RKO (cell line): ENCODE results near the gene CRELD1.
"Not testable (repeated sequence)": the region's sequence is repeated elsewhere in the genome, so short reads cannot be mapped to it uniquely, and the experiment has no call there.

Source experiments
- DNase-seq: peaks from one replicate; pipeline ENCODE4 v3.0.0-alpha.2; 2016; ENCODE audit warnings: low spot score

CRELD1 gene

DNA sequence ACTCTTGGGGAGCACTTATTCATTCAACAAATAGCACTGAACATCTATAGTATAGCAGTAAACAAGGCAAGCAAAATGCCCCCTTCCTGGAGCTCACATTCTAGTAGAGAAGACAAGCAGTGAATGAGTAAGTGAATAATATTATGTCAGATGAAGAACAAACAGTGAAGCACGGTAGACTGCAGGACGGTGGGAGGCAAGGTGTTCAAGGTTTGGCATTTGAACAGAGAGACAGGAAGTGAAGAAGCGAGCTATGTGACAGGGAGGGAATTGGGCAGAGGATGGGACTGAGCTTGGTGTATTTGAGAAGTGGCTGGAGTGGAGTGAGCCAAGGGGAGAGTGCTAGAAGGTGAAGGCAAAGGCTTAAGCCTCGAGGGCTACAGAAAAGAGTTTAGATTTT is 1.4 kb downstream of the CRELD1 start:
- no peak for DNase-seq

DNA sequence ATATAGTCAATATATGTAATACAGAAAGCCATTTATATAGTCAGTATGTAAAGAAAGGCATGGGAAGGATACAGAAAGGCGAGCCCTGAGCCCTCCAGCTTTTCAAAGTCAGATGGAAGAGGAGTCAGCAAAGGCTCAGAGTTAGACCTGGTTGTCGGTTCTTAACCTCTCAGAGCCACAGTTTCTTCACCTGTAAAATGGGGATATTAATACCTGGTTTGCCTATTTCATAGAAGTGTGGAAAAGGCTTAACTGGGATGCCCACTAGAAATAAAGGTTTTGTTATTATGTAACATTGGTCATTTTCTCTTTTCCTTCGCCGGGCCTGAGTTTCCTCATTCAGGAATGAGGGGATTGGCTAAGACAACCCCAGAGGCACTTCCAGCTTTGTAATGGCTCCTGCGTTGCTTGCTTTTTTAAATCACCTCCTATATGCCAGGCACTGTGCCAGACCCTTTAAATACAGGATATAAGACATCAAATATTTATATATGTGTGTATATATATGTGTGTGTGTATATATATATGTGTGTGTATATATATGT is 2.4 kb downstream of the CRELD1 start:
- no peak for DNase-seq

DNA sequence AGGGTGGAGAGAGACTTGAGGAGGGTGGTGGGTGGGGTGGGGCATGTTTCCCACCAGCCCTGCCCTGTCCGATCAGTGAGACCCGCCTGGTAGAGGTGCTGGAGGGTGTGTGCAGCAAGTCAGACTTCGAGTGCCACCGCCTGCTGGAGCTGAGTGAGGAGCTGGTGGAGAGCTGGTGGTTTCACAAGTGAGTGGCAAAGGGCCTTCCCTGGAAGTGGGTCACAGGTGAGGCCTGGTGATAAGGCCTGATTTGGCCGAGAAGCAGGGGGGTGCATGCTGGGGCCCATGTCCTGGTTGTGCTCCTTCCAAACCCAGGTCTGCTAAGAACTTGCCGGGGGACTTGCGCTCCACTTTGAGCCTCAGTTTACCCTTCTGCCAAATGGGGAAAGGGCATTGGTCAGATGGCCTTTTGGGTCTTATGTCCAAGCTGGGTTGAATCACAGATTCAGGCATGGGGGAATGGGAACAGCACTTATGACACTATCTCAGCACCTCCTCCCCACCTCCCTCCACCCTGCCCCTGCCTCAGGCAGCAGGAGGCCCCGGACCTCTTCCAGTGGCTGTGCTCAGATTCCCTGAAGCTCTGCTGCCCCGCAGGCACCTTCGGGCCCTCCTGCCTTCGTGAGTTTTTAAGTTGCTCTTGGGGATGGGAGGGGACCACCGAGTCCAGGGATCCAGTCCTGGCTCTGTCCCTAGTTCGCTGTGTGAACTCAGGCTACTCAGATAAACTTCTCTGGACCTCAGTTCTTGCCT is 4.0 kb downstream of the CRELD1 start:
- DNase-seq: no peak

DNA sequence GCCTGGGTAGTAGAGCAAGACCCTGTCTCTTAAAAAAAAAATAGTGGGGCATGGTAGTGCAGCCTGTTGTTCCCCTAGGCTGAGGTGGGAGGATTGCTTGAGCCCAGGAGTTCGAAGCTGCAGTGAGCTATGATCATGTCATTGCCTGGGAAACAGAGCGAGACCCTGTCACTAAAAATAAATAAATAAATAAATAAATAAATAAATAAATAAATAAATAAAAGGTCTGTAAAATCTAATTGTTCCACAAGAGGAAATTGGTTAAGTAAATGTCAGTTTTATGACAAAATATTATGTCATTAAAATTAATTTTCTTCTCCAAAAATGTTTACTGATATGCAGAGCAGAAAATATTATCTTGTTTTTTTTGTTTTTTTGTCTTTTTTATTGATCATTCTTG is 5.3 kb downstream of the CRELD1 start:
- no peak for DNase-seq

DNA sequence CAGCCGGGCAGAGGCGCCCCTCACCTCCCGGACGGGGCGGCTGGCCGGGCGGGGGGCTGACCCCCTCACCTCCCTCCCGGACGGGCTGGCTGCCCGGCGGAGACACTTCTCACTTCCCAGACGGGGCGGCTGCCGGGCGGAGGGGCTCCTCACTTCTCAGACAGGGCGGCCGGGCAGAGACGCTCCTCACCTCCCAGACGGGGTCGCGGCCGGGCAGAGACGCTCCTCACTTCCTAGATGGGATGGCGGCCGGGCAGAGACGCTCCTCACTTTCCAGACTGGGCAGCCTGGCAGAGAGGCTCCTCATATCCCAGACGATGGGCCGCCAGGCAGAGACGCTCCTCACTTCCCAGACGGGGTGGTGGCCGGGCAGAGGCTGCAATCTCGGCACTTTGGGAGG is 6.3 kb downstream of the CRELD1 start:
- DNase-seq: not testable (repeated sequence)

DNA sequence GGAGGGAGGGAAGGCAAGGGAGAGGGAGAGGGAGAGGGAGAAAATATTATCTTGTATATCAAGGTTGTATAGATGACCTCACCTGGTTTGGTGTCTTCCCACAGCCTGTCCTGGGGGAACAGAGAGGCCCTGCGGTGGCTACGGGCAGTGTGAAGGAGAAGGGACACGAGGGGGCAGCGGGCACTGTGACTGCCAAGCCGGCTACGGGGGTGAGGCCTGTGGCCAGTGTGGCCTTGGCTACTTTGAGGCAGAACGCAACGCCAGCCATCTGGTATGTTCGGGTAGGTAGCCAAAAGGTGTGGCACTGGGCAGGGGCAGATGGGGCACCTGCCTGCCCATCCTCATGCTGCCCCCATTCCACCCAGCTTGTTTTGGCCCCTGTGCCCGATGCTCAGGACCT is 7.1 kb downstream of the CRELD1 start:
- DNase-seq: no peak

DNA sequence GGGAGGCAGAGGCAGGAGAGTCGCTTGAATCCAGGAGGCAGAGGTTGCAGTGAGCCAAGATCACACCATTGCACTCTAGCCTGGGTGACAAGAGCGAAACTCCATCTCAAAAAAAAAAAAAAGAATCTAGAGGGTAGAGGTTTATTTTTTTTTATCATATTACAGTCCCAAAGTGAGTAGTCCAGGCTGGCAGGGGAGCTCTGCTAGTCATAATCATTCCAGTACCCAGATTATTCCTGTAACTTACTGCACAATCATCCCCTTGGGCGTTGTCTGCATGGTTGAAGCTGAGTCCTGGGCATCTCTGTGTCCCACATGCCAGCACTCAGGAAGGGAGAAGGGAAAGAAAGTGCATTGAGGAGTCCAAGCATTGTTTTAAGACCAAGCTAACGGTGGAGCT is 8.5 kb downstream of the CRELD1 start:
- DNase-seq: no peak

DNA sequence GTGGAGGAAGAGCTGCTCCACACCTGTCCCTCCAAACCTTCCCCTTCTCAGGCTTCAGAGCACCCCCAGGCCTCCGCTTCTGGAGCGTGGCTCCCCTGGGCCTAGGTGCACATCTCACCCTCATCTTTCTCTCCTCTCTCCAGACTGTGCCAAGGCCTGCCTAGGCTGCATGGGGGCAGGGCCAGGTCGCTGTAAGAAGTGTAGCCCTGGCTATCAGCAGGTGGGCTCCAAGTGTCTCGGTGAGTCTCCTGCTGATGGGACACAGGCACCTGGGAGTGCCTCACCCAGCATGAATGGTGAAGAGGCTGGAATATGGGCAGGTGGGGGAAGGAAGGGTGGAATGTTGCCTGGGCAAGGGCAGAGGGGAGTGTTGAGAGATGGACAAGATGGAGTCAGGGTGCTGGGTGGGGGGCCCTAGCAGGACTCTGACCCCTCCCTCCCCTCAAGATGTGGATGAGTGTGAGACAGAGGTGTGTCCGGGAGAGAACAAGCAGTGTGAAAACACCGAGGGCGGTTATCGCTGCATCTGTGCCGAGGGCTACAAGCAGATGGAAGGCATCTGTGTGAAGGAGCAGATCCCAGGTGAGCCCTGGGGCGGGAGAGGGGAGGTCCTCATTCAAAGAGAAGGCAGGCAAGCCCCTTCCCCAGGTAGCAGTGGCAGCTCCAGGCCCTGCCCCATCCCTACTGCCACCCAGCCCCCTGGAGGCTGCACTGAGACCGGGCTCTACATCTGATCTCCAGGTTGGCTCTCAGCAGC is 9.5 kb downstream of the CRELD1 start:
- no peak for DNase-seq

DNA sequence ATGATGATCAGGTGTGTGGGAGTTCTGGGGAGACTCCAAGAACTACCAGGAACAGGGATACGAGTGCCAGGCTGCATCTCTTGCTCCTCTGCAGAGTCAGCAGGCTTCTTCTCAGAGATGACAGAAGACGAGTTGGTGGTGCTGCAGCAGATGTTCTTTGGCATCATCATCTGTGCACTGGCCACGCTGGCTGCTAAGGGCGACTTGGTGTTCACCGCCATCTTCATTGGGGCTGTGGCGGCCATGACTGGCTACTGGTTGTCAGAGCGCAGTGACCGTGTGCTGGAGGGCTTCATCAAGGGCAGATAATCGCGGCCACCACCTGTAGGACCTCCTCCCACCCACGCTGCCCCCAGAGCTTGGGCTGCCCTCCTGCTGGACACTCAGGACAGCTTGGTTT is 10.6 kb downstream of the CRELD1 start:
- no peak for DNase-seq

DNA sequence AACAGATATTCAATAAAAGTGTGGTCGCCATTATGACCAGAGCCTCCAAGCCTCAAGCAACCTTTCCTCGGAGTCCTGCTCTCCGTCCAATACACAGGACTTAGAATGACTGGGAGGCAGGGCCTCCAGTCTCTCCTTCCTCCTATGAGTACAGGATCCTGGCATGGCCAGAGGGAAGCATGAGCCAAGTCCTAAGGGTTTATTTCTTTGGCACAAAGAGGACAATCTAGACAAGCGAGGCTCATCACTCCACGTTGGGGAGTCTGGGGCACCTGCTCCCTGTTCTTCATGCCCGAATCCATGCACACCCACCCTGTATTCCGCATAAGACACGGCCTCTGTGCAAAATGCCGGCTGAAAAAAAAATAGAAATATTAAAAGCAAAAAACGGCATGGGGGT is 11.7 kb downstream of the CRELD1 start:
- DNase-seq: no peak

DNA sequence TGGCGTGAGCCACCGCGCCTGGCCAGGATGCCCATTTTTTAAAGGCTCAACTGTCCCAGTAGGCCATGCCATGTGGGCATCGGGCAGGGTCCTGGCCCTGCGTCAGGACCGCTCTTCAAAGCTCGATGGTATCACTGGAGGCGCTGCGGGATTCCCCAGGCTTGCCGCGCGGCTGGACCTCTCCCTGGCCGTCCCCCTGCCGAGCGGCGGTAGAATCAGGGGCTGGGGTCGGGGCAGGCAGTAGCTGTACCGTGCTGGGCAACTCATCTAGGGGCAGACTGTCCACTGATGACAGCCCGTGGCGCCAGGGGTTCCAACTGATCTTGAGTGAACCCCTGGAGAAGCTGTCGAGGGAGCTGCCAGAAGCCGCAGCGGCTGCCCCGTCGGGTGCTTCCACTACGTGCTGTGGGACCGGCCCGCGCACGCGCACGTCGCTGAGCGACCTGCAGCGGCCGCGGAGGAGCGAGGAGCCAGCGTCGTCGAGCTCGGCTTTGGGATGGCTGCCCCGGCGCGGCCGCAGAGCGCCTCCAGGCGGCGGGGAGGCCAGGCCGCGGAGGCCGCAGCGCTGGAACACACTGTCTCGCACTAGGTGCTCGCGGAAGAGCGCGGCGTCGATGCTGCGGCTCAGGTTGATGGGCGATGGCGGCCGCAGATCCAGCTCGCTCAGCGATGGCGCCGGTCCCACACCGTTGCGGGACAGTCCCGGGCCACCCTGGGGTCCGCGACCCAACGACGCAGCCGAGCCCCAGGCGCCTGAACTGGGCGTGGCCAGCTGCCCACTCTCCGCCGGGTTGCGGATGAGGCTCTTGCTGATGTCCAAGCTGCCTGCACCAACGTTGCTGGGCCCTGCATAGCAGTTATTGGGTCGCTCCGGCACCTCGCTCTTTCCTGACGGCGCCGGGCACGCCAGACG is 12.7 kb downstream of the CRELD1 start:
- peak; percentile 86 for DNase-seq

DNA sequence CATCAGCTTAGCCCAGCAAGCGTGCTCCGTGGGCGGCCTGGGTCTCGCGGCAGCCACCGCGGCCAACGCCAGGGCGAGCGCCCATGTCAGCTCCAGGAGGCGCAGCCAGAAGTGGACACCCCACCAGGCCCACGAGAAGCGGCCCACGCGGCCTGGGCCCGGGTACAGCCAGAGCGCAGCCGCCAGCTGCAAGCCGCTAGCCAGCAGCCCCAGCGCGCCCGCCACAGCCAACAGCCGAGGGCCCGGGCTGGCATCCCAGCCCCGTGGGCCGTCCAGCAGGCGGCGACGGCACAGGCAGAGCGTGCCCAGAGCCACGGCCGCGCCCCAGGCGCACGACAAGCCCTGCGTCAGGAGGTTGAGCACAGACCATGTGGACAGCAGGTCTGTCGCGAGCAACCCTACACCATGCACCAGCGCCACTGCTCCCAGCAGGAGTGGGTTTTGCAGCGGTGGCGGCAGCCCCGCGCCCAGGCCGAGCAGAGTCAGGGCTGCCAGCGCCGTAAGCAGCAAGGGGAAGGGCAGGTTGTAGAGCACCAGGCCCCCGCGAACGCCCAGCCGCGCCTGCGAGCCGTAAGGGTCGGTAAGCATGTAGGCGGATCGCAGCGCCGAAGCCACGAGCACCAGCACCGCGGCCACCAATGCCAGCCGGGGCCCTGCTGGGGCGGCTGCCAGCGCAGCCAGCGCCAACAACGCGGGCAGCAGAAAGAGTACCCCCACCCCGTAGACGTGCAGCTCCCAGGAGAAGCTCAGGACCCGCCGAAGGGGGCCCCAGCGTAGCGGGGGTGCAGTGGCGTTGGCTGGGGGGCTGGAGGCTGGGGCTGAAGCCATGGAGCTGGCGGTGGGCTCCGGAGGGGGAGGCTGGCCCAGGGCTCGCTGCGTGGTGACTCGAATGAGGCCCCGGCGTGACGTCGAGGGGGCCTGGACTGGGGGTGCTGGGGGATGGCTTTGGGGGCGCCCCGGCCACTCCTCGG is 13.7 kb downstream of the CRELD1 start:
- peak; percentile 77 for DNase-seq

DNA sequence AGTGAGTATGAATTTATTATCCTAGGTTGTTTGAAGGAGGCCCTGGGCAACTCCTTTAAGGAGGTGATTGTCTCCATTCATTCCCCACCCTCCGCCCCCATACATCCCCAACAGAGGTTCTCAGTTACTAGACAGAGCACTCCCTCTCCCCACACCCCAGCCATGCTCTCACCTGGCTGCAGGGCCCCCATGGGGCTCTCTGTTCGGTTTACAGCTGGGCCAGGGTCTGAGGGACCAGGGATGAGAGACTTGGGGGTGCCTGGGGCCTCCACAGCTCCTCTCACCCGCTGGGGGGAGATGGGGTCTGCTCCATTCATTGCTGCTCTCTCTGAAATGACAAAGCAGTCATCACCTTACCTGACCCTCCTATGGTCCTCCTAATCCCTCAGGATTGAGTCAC is 15.0 kb downstream of the CRELD1 start:
- DNase-seq: no peak

DNA sequence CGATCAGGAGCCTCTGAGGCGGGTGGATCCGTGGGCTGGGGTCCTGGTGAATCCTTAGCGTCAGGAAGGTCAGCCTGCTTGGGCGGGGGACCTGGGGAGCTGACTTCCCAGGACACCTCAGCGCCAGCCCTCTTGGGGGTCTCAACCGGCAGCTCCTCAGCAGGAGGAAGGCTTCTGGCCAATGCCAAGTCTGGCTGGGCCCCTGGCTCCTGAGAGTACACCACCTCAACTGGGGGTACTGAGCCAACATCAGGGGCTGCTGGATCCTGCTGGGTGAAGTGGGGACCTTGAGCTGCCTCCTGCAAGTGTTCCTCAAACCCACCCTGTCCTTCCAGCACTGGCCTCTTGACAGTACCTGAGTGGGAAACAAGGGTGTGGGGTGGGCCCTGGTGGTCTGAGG is 15.5 kb downstream of the CRELD1 start:
- no peak for DNase-seq

DNA sequence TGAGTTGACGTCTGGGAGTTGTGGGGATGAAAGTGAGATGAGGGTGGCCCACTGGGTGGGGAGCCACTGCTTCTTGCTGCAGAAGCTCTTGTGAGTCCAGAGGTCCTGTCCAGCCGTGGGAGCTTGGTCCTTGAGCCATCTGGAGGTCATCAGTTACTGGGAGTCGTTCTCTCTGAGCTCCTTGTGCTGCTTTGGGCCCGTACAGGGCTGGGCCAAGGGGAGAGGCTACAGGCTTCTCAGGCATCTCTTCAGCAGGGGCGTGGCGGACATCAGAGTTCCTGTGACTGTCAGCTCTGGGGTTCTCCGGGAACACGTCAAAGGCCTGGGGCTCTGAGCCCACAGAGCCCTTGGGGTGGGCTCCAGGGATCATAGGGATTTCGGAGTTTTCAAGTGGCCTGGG is 16.0 kb downstream of the CRELD1 start:
- DNase-seq: no peak

DNA sequence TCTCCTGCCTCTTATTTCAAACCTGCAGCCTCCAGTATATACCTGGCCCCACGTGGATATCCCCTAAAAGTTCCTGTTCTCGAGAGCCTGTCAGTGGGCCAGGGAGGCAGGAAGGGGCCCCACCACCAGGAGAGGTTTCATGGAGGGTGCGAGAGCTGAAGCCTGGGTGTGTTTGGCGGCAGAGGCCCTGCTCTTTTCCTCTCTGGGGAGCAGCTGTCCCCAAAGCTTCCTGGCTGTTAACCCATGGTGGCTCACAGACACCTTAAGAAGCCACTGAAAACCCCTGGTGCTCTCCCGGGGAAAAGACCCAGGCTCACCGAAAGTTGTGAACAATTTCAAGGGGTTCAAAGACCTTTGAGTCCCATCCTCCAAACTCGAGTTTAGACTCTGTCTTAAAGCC is 17.5 kb downstream of the CRELD1 start:
- no peak for DNase-seq

DNA sequence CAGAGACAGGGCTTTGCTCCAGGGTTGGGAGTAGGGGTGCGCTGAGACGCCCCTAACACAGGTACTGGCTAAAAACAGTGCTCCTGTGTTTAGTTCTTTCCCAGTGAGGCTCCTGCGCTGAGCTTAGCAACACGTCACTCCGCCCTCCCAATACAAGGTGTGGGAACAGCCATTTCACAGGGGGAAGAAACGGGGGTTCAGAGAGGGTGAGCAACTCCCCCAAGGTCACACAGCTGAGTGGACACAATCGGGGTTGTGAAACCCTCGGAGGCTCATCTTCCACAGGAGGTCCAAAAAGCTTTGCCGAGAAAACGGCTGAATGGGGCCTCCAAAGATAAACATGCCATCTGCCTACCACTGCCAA is 17.9 kb downstream of the CRELD1 start:
- DNase-seq: no peak

DNA sequence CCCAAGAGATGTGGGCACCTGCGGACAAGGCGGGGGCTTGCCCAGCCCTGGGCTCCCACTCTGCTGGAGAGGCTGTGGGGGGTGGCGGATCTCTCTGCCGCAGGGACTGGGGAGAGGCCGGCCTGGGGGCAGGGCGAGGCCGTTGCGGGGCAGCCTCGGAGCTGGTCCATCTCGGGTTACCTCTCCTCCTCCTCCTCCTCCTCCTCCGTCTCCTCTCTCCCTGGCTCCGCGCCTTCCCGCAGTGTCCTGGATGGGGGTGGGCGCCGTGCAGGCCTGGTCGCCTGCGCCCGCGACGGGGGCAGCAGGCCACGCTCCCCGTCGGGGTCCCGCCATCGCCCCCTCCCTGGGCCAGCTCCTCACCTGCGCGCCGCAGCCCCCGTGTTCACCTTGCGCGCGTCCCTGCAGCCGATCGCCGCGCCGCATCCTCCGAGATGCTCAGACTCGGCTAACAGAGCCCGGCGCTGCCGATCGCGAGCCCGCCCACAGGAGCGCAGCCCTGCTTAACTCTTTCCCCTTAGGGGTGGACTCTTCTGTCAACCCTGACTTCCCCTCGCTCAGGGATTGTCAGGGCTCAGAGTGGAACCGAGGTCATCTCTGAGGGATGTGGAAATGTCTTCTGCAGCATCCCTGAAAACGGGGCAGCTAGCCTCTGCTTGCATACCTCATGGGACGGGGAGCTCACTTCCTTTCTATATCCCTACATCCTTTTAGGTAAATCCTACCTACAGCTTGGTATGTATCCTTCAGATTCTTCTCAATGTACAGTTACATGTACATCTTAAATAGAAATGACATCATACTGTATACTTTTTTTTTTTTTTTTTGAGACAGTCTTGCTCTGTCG is 18.6 kb downstream of the CRELD1 start, which contains the start of gene PRRT3:
PRRT3 (minus strand) TSS at position 447 of the 844 bp plus-strand sequence. CDS start 2,293 bp downstream, outside the sequence.
- DNase-seq: no peak

DNA sequence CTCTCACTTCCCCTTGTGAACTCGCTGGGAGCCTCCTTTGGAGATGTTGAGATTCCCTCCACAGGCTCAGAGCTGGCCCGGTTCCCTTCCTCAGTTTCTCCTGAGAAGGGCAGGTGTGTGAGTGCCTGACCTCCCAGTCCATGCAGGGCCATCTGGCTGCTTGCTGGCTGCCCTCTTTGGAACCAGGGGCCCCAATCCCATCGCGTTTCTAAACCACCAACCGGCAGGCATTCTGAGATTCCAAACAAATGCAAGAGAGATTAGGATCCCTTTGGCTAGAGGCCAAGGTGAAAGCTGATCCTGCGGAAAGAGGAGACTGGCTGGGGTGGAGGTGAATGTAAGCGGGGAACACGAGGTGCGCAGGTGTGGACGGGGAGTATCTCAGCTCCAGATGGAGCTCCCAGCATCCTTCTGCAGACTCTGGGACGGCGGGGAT is 21.5 kb downstream of the CRELD1 start:
- DNase-seq: no peak
